ENCODE results near the gene UBE2G1.

Gene UBE2G1

GRCh38 chr17:4269915-4270314 is 96.6 kb downstream of the UBE2G1 start:
- Histone ChIP-seq H3K79me2 (peaks cover 7% of the 10 kb centered on the region), H3K27me3 (ENCODE audit: control insufficient read depth, insufficient read depth, low read length) (no peaks in the 10 kb centered on the region), H3K36me3 (ENCODE audit: control insufficient read depth, insufficient read depth, low read length) (no peaks in the 10 kb centered on the region), H3K9ac (no peak overlapping the region), H3K4me2 (ENCODE audit: low read length) (no peak overlapping the region), H3K4me1 (no peaks in the 10 kb centered on the region), H3K9me3 (ENCODE audit: control insufficient read depth, low read length) (no peaks in the 10 kb centered on the region), H2AFZ (no peak overlapping the region), H3K4me3 (ENCODE audit: low read depth, low read length) (no peak overlapping the region), H3K27ac (no peak overlapping the region)
- TF ChIP-seq CTCF (IDR thresholded peaks at IDR 0.05), result no peak

GRCh38 chr17:4267402-4267801 is 99.1 kb downstream of the UBE2G1 start:
- no peaks in the 10 kb centered on the region for H3K27me3 ChIP-seq (ENCODE audit: control insufficient read depth, insufficient read depth, low read length)

GRCh38 chr17:4266550-4266949 is 99.9 kb downstream of the UBE2G1 start:
- H3K27me3 ChIP-seq (ENCODE audit: control insufficient read depth, insufficient read depth, low read length), result no peaks in the 10 kb centered on the region
- peaks cover 5% of the 10 kb centered on the region for H3K4me1 ChIP-seq
- TF ChIP-seq CTCF (IDR thresholded peaks at IDR 0.05), result no peak
- no peak overlapping the region for H3K4me2 ChIP-seq (ENCODE audit: low read length)
- H3K9ac ChIP-seq, result no peak overlapping the region
- H3K27ac ChIP-seq, result no peak overlapping the region
- H3K4me3 ChIP-seq (ENCODE audit: low read depth, low read length), result no peak overlapping the region
- H3K36me3 ChIP-seq (ENCODE audit: control insufficient read depth, insufficient read depth, low read length), result no peaks in the 10 kb centered on the region
- peaks cover 16% of the 10 kb centered on the region for H3K79me2 ChIP-seq
- H3K9me3 ChIP-seq (ENCODE audit: control insufficient read depth, low read length), result no peaks in the 10 kb centered on the region
- H2AFZ ChIP-seq, result no peak overlapping the region

More at GRCh38 chr17:4267402-4267801, 99.1 kb downstream of the UBE2G1 start:
- Histone ChIP-seq H3K4me2 (ENCODE audit: low read length) (no peak overlapping the region), H3K4me1 (peaks cover 5% of the 10 kb centered on the region), H2AFZ (no peak overlapping the region), H3K27ac (no peak overlapping the region), H3K4me3 (ENCODE audit: low read depth, low read length) (no peak overlapping the region), H3K9me3 (ENCODE audit: control insufficient read depth, low read length) (no peaks in the 10 kb centered on the region), H3K9ac (no peak overlapping the region), H3K79me2 (peaks cover 16% of the 10 kb centered on the region), H3K36me3 (ENCODE audit: control insufficient read depth, insufficient read depth, low read length) (no peaks in the 10 kb centered on the region)
- no peak for TF ChIP-seq CTCF (IDR thresholded peaks at IDR 0.05)

GRCh38 chr17:4263282-4264215 is 102.9 kb downstream of the UBE2G1 start, which contains the start of gene ANKFY1:
Gene ANKFY1, minus strand, starts transcription at chr17:4263979. Its CDS starts 38 bp downstream, at chr17:4263941.
- no peak for TF ChIP-seq CTCF (IDR thresholded peaks at IDR 0.05)
- peak within 1 kb of the TSS; percentile 89 for H3K9ac ChIP-seq

More at GRCh38 chr17:4263282-4264215, 102.9 kb downstream of the UBE2G1 start, which contains the start of gene ANKFY1:
- no peaks in the 10 kb centered on the region for H3K9me3 ChIP-seq (ENCODE audit: control insufficient read depth, low read length)
- H3K4me1 ChIP-seq, result peaks cover 5% of the 10 kb centered on the region
- H2AFZ ChIP-seq, result peak within 1 kb of the TSS; percentile 87
- H3K4me2 ChIP-seq (ENCODE audit: low read length), result peak within 1 kb of the TSS; percentile 93
- H3K4me3 ChIP-seq (ENCODE audit: low read depth, low read length), result peak within 1 kb of the TSS; percentile 95
- no peaks in the 10 kb centered on the region for H3K27me3 ChIP-seq (ENCODE audit: control insufficient read depth, insufficient read depth, low read length)
- peak within 1 kb of the TSS; percentile 65 for H3K27ac ChIP-seq
- H3K79me2 ChIP-seq, result peaks cover 20% of the 10 kb centered on the region
- no peaks in the 10 kb centered on the region for H3K36me3 ChIP-seq (ENCODE audit: control insufficient read depth, insufficient read depth, low read length)
